Stimulated activated CD8-positive, alpha-beta memory T cell treated with anti-CD3 and anti-CD28 coated beads, Interleukin-15, amount 100 ng/mL, for 4 hours (primary cell): ENCODE results near the gene LIPK.

Source experiments
- DNase-seq, 2 donors: peaks; one replicate each; pipeline ENCODE4 v3.0.0-alpha.2; 2020; ENCODE audit warnings: low read depth in 2 of 2

LIPK gene

DNA sequence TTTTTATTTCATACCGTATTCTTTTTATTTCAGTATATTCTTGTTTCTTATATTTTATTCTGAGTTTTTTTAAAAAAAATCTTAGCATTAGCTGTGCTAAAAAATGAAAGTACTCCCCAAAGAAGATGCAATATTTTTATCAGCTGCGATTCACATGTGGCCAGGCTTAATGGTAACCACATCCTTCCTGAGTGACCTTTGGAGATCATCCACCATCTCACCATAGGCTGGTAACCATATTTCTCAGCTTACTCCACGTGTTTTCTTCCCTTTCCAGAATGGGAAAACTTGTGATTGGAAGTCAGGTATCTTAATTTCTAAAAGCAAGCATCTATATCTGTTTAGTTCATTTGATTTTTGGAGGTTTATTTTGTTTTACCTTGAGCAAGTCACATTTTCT, 77.7 kb downstream of the LIPK start:
- DNase-seq: no peak

DNA sequence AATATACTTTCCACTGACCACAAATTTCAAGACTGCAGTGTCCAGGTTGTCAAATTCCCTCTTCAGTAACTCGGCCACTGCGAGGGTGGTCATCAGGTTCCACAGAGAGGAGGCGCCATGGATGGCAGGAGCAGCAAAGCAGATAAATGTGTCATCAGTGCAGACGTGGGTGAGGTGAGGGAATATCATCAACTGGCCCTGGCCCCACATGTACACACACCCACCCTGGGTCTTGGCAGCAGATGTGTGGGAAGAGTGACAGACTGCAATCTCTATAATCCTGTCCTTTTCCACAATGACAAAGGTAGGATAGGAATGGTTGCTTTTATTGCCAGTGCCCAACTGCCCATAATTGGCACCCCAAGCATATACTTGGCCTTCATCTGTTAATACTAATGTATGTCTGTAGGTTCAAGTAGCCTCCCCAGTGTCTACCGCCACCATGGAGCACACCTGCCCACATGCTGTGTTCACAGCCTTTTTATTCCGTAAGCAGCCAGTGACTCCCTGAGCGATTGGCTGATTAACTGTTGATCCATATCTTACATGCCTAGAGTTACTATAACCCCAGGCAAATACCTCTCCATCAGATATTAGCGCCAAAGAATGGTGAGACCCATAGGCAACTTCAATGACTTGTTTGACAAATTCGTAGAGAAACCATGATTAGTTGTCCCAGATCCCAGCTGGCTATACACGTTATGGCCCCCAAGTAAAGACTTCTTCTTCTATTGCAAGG, 80.2 kb downstream of the LIPK start:
- no peak for DNase-seq

DNA sequence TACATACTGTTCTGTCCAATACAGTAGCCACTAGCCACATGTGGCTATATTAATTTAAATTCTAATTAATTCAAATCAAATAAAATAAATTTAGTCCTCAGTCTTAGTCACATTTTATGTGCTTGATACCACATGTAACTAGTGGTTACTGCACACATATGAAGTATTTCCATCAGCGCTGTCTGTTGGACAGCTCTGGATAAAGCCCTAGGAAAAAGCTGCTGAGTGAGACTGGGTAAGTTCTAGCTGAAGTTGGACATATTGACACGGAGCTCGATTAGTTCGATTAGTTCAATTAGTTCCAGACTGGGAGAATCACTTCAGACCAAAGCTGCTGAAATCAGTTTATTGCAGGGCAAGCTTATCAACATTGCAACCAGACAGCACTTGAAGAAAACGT, 81.4 kb downstream of the LIPK start:
- no peak for DNase-seq

DNA sequence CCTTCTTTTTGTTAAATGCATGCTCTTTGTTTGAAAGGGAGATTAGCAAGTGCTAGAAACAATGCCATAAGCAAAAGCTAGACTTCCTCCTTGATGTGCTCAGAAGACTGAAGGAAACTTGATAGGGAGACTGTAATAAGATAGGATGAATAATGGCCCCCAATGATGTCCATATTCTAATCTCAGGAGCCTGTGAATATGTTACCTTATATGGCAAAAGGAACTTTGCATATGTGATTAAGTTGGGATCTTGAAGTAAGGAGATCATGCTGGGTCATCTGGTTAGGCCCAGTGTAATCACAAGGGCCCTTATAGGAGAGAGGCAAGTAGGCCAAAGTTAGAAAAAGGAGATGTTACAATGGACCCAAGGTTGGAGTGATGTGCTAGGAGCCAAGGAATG, 82.9 kb downstream of the LIPK start:
- no peak for DNase-seq

DNA sequence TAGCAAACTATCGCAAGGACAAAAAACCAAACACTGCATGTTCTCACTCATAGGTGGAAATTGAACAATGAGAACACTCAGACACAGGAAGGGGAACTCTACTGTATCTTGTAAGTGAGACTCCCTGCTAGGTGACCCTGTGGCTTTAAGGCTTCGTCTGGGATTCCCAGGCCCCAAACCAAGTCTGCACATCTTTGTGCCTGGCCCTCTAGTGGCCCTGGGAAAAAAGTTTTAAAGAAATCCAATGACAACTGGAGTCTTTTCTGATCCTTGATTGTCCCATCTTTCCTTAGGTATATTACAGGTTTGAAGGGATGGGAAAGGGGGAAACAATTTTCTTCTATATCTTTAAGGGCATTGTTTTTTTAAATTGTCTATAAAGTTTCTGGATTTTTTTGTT, 85.9 kb downstream of the LIPK start:
- no peak for DNase-seq

DNA sequence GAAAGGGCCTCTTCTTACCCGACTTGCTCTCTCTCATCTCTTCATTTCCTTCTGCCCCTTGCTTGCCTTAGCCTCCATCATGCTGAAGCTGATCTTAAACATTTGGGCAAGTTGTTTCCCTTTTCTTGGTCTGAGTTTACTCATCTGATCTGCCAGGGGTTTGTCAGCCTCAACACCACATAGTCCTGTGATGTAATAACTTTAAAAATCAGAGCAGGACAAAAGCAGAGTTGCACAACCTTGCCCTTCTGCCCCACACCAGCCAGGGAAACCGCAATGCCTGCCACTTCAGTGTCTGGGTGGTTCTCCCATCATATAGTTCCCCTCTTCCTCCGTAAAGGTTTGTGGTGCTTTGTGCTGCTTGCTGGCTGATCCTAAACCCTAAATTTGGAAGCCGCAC, 86.6 kb downstream of the LIPK start:
- DNase-seq: no peak

DNA sequence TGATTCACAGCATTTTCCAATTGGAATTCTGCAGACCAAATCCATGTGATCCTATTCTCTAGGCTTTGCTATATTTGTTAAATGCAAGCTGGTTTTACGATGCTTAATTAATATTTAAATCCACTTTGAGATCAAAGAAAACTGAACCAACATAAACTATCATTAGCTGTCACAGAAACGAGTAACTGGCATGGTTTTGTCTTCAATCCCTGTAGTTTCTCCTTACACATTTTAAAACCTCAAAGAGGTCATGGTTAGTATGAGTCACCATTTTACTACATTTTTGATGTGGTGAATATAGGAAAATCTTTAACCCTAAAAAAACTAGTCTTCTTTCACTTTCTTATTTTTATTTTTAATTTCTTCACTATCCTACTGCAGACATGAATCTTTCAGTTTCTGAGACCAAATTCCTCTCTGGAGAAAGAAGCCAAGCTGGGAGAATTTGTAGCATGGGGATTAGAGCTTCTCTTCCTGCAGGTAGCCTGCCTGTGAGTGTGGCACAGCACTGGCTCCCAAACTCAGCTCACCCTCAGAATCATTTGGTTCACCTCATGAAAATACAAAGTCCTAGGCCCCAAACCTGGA, 87.8 kb downstream of the LIPK start:
- DNase-seq: no peak

DNA sequence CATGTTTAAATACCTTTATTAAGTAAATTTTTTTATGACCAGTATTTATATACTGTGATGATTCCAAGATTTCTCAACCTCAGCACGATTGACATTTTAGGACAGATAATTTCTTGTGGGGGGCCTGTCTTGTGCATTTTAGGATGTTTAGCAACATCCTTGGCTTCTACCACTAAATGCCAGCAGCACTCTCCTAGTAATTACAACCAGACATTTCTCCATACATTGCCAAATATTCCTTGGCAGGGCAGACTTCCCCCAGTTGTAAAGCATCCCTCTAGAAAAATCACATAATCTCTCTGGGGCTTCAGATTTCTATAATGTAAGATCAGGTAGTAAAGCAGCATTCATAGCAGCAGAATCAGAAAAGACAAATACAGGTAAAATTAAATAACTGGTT, 88.7 kb downstream of the LIPK start:
- DNase-seq: no peak

DNA sequence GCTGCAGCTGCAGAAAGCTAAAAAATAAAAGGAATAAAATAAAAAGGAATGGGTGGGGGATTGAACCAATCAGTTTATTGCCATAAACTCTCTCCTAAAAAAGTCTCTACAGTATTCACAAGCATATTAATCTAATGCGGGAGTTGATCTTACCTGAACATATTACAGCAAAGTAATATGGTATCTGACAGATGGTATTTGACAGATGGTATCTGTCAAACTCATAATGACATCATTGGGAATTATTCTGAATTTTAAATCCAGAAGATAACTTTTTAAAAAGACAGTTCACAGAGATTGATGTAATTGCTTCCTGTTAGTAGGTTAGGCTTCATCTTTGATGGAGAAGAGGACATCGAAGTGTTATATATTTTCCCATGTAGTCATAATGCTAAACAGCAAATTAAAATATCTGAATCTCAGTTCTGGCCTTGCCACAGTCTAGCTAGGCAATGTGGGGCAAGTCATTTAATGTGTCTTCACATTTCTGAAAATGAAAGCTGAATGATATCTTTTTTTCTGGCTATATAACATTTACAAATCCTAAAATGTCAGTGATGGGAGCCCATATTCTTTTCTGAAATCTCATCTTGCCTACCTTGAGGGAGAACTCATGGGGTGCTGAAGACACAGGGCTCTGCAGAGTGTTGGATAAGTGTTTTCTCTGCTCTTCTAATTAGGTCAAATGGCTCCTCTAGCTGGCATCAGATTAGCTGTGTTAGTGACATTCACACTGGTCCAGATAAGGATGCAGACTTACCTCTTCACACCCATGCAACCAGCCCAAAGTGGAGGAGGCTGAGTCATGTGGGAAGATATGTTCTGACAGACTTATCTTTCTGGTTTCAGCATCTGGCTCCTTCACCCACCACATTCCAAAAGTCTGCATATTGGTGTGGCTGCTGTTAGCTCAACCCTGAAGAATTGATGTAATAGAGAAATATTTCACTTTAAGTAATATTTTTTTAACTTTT, 94.4 kb downstream of the LIPK start:
- no peak for DNase-seq
